ENCODE results near the gene FFAR3.

DNA sequence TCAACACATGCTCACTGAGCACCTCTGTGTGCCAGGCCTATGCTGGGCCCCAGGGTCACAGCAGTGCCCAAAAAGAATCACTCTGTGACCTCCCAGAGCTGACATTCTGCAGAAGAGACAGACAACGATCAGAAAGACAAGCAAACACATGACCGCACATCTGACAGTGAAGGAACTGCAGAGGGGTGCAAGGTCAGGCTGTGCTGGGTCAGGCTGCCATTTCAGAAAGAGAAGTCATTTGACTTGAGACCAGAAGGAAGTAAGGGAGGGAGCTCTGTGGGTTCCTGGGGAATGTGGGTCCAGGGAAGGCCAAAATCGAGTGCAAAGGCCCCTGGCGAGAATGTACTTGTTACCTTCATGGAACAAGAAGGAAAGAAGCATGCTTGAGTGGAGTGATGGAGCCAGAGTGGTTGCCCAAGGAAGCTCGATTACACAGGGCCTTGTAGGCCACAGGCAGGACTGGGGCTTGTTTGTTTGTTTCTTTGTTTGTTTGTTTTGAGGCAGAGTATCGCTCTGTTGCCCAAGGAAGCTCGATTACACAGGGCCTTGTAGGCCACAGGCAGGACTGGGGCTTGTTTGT, 40.7 kb upstream of the FFAR3 start:
- TF ChIP-seq, protein P1, sequence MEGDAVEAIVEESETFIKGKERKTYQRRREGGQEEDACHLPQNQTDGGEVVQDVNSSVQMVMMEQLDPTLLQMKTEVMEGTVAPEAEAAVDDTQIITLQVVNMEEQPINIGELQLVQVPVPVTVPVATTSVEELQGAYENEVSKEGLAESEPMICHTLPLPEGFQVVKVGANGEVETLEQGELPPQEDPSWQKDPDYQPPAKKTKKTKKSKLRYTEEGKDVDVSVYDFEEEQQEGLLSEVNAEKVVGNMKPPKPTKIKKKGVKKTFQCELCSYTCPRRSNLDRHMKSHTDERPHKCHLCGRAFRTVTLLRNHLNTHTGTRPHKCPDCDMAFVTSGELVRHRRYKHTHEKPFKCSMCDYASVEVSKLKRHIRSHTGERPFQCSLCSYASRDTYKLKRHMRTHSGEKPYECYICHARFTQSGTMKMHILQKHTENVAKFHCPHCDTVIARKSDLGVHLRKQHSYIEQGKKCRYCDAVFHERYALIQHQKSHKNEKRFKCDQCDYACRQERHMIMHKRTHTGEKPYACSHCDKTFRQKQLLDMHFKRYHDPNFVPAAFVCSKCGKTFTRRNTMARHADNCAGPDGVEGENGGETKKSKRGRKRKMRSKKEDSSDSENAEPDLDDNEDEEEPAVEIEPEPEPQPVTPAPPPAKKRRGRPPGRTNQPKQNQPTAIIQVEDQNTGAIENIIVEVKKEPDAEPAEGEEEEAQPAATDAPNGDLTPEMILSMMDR (IDR thresholded peaks at IDR 0.05; ENCODE audit: low read length): no peak
- TF ChIP-seq EZH2phosphoT487 (IDR thresholded peaks at IDR 0.05; ENCODE audit: low read length): no peak
- TF ChIP-seq EZH2 (optimal IDR thresholded peaks at IDR 0.05; ENCODE audit: low read depth, low read length): no peak

All from MM.1S (cell line).